ENCODE results near the gene SNAI1.

SNAI1 gene

DNA sequence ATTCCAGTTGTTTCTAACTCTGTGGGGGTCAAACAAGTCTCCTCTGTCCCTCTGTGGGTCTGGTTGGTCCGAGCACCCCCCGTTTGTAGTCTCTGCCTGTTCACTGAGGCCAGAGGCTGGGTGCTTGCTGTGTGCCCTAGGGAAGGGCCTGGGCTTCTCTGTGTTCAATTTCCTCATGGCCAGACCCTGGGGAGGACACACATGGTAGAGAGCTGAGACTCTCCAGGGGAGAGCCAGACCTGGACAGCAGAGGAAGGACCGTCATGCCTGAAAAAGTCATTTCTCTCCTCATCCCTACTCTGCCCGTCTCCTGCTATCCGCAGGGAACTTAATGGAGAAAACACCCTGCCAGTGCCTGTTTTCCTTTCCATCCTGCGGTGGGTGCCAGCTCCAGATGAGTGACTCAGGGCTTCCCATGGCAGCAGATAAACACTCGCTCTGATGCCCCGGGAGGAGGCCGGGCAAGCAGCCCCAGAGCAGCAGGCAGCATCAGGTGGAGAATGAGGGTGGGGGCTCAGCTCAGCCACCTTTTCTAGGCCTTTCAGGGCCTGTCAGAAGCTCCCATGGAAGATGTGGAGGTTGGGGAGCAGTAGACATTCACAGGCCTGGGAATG is 51.9 kb downstream of the SNAI1 start:
- DNase-seq (ENCODE audit: low read depth in 2 of 2, low spot score in 1 of 2) = no peak

- DNase-seq (ENCODE audit: low read depth in 2 of 2, low spot score in 1 of 2) = no peak
Measured at GRCh38 chr20:50036703-50037102, 53.9 kb downstream of the SNAI1 start.

DNA sequence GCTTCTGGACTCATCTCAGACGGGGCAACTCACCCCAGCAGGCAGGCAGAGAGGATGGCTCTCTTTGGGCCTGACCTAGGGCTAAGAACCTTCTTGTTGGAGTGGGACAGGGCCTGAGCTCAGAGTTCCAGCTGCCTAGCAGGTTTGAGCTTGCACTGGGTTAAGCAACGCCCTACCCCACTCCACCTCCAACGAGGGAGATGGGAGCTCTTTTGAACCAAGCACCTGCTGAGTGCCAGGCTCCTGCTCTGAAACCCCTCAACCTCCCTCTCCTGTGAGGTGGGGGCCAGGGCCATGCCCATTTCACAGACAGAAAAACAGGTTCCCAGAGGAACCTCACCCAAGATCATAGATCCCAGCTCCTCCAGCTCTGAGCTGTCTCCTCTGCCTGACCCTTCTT is 54.3 kb downstream of the SNAI1 start:
- no peak for DNase-seq (ENCODE audit: low read depth in 2 of 2, low spot score in 1 of 2)

DNA sequence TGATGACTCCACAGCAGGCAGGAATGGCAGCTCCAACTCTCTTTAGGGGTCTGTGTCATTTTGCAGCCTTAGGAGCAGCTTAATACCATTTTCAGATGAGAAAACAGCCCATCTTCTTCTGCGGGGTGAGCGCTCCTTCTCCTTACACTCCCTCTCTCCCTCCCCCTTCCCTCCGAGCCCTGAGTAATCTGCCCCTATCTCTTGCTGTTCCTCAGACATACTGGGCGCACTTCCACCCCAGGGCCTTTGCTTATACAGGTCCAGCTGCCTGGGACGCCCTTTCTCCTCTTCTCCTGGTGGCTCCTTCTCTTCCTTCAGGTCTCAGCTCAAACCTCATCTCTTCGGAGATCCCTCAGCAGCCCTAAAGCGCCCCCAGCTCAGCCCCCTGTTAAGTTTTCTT is 54.8 kb downstream of the SNAI1 start:
- no peak for DNase-seq (ENCODE audit: low read depth in 2 of 2, low spot score in 1 of 2)

- no peak for DNase-seq (ENCODE audit: low read depth in 2 of 2, low spot score in 1 of 2)
Measured at GRCh38 chr20:50038169-50038568, 55.4 kb downstream of the SNAI1 start.
